ENCODE data around the gene FBXW4. TPM values are rescaled to one million over a fixed set of nuclear protein-coding genes. Genes with fewer than 3 reads are reported as not detected.

FBXW4 gene
- total and polyA plus RNA-seq, 2 experiments from 2014 or later: 15.5 to 32.7 TPM

- Histone ChIP-seq H2AFZ (no peak overlapping the region), H4K20me1 (ENCODE audit: insufficient read depth, poor library complexity, severe bottlenecking) (no peaks in the 10 kb centered on the region), H3K9me3 (ENCODE audit: low read depth) (no peaks in the 10 kb centered on the region), H3K4me3 (no peak overlapping the region), H3K27ac (no peak overlapping the region), H3K9me2 (replicated peaks; ENCODE audit: insufficient read depth) (no peaks in the 10 kb centered on the region), H3K4me1 (ENCODE audit: insufficient read depth) (peaks cover 9% of the 10 kb centered on the region), H3K79me2 (peaks cover 14% of the 10 kb centered on the region), H3K36me3 (replicated peaks; ENCODE audit: insufficient read depth, low read depth) (no peaks in the 10 kb centered on the region), H3K27me3 (no peaks in the 10 kb centered on the region), H3K4me2 (no peak overlapping the region)
- WGBS (ENCODE audit: low lambda C conversion rate, missing lambda C conversion rate): 98% methylated on average over 9 of the region's 9 CpGs
- DNase-seq (ENCODE audit: low spot score): no peak
- TF ChIP-seq EZH2 (IDR thresholded peaks at IDR 0.05; ENCODE audit: borderline replicate concordance): no peak
- TF ChIP-seq EZH2phosphoT487 (IDR thresholded peaks at IDR 0.05; ENCODE audit: low read depth, severe bottlenecking, unreplicated experiment): no peak
- no peak for TF ChIP-seq CTCF (IDR thresholded peaks at IDR 0.05; ENCODE audit: poor library complexity)
Observed at GRCh38 chr10:101585841-101586240, 109.1 kb downstream of the FBXW4 start.

GRCh38 chr10:101580486-101581399 lies 114.2 kb downstream of the FBXW4 start:
- TF ChIP-seq EZH2phosphoT487 (IDR thresholded peaks at IDR 0.05; ENCODE audit: low read depth, severe bottlenecking, unreplicated experiment): no peak
- TF ChIP-seq CTCF (IDR thresholded peaks at IDR 0.05; ENCODE audit: poor library complexity): no peak
- TF ChIP-seq EZH2 (IDR thresholded peaks at IDR 0.05; ENCODE audit: borderline replicate concordance): no peak
- Histone ChIP-seq H3K27me3 (no peaks in the 10 kb centered on the region), H3K9me3 (ENCODE audit: low read depth) (no peaks in the 10 kb centered on the region), H3K4me2 (no peak overlapping the region), H3K9me2 (replicated peaks; ENCODE audit: insufficient read depth) (no peaks in the 10 kb centered on the region), H4K20me1 (ENCODE audit: insufficient read depth, poor library complexity, severe bottlenecking) (no peaks in the 10 kb centered on the region), H3K36me3 (replicated peaks; ENCODE audit: insufficient read depth, low read depth) (no peaks in the 10 kb centered on the region), H3K79me2 (no peaks in the 10 kb centered on the region), H2AFZ (no peak overlapping the region), H3K27ac (no peak overlapping the region), H3K4me3 (no peak overlapping the region), H3K4me1 (ENCODE audit: insufficient read depth) (no peaks in the 10 kb centered on the region)
- WGBS (ENCODE audit: low lambda C conversion rate, missing lambda C conversion rate): 87% methylated on average over 10 of the region's 10 CpGs
- DNase-seq (ENCODE audit: low spot score): no peak

- no peaks in the 10 kb centered on the region for H3K9me3 ChIP-seq (ENCODE audit: low read depth)
- no peaks in the 10 kb centered on the region for H3K36me3 ChIP-seq (replicated peaks; ENCODE audit: insufficient read depth, low read depth)
- no peak overlapping the region for H2AFZ ChIP-seq
- H3K79me2 ChIP-seq: no peaks in the 10 kb centered on the region
- TF ChIP-seq EZH2phosphoT487 (IDR thresholded peaks at IDR 0.05; ENCODE audit: low read depth, severe bottlenecking, unreplicated experiment): no peak
- TF ChIP-seq CTCF (IDR thresholded peaks at IDR 0.05; ENCODE audit: poor library complexity): no peak
- no peak for TF ChIP-seq EZH2 (IDR thresholded peaks at IDR 0.05; ENCODE audit: borderline replicate concordance)
- no peaks in the 10 kb centered on the region for H4K20me1 ChIP-seq (ENCODE audit: insufficient read depth, poor library complexity, severe bottlenecking)
- H3K4me2 ChIP-seq: no peak overlapping the region
- H3K4me1 ChIP-seq (ENCODE audit: insufficient read depth): no peaks in the 10 kb centered on the region
- WGBS (ENCODE audit: low lambda C conversion rate, missing lambda C conversion rate): 99% methylated on average over 12 of the region's 12 CpGs
- no peak for DNase-seq (ENCODE audit: low spot score)
- H3K27me3 ChIP-seq: no peaks in the 10 kb centered on the region
- no peak overlapping the region for H3K4me3 ChIP-seq
- no peak overlapping the region for H3K27ac ChIP-seq
- no peaks in the 10 kb centered on the region for H3K9me2 ChIP-seq (replicated peaks; ENCODE audit: insufficient read depth)
Observed at GRCh38 chr10:101579516-101579870, 115.5 kb downstream of the FBXW4 start.

All from hepatocyte (in vitro differentiated cells).